IPS-18a (cell line): ENCODE data around the gene DDB1.

Experiments
- H3K27ac ChIP-seq: one replicate; pipeline ENCODE4 v1.5.1; 2013; ENCODE audit warnings: low read length
- H3K27me3 ChIP-seq: one replicate; pipeline ENCODE4 v1.6.1; 2013; ENCODE audit warnings: mild to moderate bottlenecking, low read length; ENCODE audit not compliant: control insufficient read depth, insufficient read depth
- H3K36me3 ChIP-seq: one replicate; pipeline ENCODE4 v1.6.1; 2013; ENCODE audit warnings: low read depth, low read length; ENCODE audit not compliant: control insufficient read depth
- H3K4me1 ChIP-seq: one replicate; pipeline ENCODE4 v1.6.1; 2013; ENCODE audit warnings: low read depth, low read length; ENCODE audit not compliant: control insufficient read depth
- H3K4me3 ChIP-seq: one replicate; pipeline ENCODE4 v1.5.1; 2013; ENCODE audit warnings: low read length
- H3K9ac ChIP-seq: one replicate; pipeline ENCODE4 v1.6.1; 2013; ENCODE audit warnings: mild to moderate bottlenecking, low read length, moderate library complexity
- H3K9me3 ChIP-seq: one replicate; pipeline ENCODE4 v1.6.1; 2013; ENCODE audit warnings: low read depth, low read length; ENCODE audit not compliant: control insufficient read depth

The DDB1 gene

DNA sequence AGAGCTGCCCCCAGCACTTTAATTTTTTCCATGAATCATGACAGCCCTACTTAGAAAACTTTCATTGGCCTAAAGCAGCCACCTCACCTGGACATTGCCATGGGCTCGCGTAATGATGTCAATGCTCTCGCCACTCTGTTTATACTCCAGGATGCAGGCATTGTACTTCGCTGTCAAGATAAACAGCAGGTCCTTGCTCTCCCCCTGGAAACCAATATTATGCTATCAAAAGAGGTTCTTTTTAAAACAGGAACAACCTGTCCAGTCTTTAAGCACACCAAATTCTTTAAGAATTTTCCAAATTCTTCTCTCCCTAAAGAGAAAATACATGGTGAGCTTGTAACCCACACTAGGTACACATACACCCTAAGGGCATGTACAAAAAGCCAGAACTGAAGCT is 3.0 kb downstream of the DDB1 start:
- H3K4me1 ChIP-seq, result peaks cover 9% of the 10 kb centered on the region
- H3K9me3 ChIP-seq, result no peaks in the 10 kb centered on the region
- H3K27ac ChIP-seq, result no peak overlapping the region
- H3K36me3 ChIP-seq, result peaks cover 52% of the 10 kb centered on the region
- no peak overlapping the region for H3K4me3 ChIP-seq
- H3K9ac ChIP-seq, result no peak overlapping the region
- no peaks in the 10 kb centered on the region for H3K27me3 ChIP-seq

GRCh38 chr11:61328351-61328750 is 4.6 kb downstream of the DDB1 start:
- Histone ChIP-seq H3K27ac (no peak overlapping the region), H3K4me3 (no peak overlapping the region)

DNA sequence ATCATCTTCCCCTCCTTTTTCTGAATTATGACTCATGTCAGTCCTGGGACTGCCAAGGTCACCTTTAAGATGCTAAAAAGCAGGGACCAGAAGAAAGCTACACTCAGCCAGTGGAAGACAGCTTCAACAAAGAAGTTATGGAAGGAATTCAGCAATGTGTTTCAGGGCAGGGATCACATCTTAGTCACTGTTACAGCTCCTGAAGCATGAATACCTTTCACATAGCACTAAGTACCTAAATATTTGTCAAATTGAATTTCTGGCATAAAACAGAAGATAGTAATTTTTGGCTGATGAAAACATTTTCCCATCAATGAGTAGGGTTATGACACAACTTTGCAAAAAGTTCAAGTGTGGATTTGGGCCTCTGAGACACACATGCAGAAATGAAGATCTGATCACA is 5.2 kb downstream of the DDB1 start:
- peaks cover 9% of the 10 kb centered on the region for H3K4me1 ChIP-seq
- no peaks in the 10 kb centered on the region for H3K9me3 ChIP-seq
- H3K27ac ChIP-seq, result no peak overlapping the region
- H3K36me3 ChIP-seq, result peaks cover 71% of the 10 kb centered on the region
- no peak overlapping the region for H3K9ac ChIP-seq
- H3K4me3 ChIP-seq, result no peak overlapping the region
- H3K27me3 ChIP-seq, result no peaks in the 10 kb centered on the region

More at GRCh38 chr11:61328351-61328750, 4.6 kb downstream of the DDB1 start:
- peaks cover 64% of the 10 kb centered on the region for H3K36me3 ChIP-seq
- H3K27me3 ChIP-seq, result no peaks in the 10 kb centered on the region
- H3K9ac ChIP-seq, result no peak overlapping the region
- peaks cover 9% of the 10 kb centered on the region for H3K4me1 ChIP-seq
- no peaks in the 10 kb centered on the region for H3K9me3 ChIP-seq

DNA sequence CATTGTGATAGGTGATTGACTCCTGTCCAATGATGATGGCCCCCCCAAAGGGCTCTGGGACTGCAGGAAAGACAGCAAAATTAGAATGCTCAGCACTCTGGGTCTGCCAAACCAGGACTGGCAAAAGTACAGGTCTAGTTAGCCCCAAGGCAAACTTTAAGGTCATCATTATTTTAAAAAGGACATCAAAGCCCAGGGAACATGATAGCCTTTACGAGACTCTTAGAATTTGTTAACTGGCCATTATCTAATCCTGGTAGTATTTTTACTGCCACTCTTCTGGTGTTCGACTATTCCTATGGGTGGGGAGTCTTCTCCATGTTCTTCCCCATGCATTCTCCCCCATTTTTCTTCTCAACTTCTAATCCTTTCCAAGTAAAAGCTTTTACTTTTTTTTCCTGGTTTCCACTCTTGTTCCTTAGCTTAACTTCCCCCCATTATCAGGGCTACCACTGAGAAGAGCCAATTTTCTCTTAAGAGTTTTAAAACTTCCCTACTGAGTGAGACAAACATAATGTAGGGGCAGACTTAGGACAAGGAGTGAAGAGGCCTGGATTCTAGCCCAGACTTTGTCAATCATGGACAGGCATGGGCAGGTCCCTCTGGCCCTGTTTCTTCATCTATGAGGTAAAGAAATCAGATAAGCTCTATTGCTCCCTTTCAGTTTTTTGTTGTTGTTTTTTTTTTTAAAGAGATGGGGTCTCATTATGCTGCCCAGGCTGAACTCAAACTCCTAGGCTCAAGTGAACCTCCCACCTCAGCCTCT is 7.1 kb downstream of the DDB1 start:
- Histone ChIP-seq H3K4me3 (no peak overlapping the region), H3K27me3 (no peaks in the 10 kb centered on the region), H3K9ac (no peak overlapping the region), H3K4me1 (no peaks in the 10 kb centered on the region), H3K36me3 (peaks cover 88% of the 10 kb centered on the region), H3K9me3 (no peaks in the 10 kb centered on the region), H3K27ac (no peak overlapping the region)

DNA sequence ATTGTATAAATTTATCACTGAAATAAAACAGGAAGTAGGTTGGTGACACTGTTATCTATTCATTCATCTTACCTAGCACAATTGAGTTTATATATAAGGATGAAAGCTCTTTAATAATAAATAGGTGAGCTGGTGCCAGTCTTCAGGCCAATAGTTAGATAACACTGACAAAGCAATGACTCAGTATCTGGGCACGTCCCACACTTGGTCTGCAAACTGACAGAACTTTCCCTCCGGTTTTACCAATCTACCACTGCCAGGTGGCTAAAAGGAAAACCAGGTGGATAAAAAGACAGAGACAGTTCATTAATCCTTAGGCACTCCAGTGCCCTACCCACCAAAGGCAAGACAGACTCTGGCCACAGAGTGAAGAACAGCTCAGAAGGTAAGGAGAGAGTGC is 17.6 kb downstream of the DDB1 start:
- peaks cover 79% of the 10 kb centered on the region for H3K36me3 ChIP-seq
- no peak overlapping the region for H3K9ac ChIP-seq
- H3K4me1 ChIP-seq, result no peaks in the 10 kb centered on the region
- no peaks in the 10 kb centered on the region for H3K9me3 ChIP-seq
- H3K27me3 ChIP-seq, result no peaks in the 10 kb centered on the region
- no peak overlapping the region for H3K4me3 ChIP-seq
- H3K27ac ChIP-seq, result no peak overlapping the region

- Histone ChIP-seq H3K9me3 (no peaks in the 10 kb centered on the region), H3K4me3 (no peak overlapping the region), H3K36me3 (peaks cover 93% of the 10 kb centered on the region), H3K9ac (no peak overlapping the region), H3K27me3 (no peaks in the 10 kb centered on the region), H3K27ac (no peak overlapping the region), H3K4me1 (no peaks in the 10 kb centered on the region)
Measured at GRCh38 chr11:61310749-61311148, 22.2 kb downstream of the DDB1 start.

GRCh38 chr11:61309739-61310138 is 23.2 kb downstream of the DDB1 start:
- no peak overlapping the region for H3K4me3 ChIP-seq
- H3K36me3 ChIP-seq, result peaks cover 97% of the 10 kb centered on the region
- no peak overlapping the region for H3K9ac ChIP-seq
- H3K27me3 ChIP-seq, result no peaks in the 10 kb centered on the region
- H3K9me3 ChIP-seq, result no peaks in the 10 kb centered on the region
- H3K4me1 ChIP-seq, result no peaks in the 10 kb centered on the region
- no peak overlapping the region for H3K27ac ChIP-seq

- Histone ChIP-seq H3K9ac (no peak overlapping the region), H3K9me3 (no peaks in the 10 kb centered on the region), H3K27ac (no peak overlapping the region), H3K4me1 (no peaks in the 10 kb centered on the region), H3K36me3 (peaks cover 95% of the 10 kb centered on the region), H3K27me3 (no peaks in the 10 kb centered on the region), H3K4me3 (no peak overlapping the region)
Measured at GRCh38 chr11:61309141-61309540, 23.8 kb downstream of the DDB1 start.

DNA sequence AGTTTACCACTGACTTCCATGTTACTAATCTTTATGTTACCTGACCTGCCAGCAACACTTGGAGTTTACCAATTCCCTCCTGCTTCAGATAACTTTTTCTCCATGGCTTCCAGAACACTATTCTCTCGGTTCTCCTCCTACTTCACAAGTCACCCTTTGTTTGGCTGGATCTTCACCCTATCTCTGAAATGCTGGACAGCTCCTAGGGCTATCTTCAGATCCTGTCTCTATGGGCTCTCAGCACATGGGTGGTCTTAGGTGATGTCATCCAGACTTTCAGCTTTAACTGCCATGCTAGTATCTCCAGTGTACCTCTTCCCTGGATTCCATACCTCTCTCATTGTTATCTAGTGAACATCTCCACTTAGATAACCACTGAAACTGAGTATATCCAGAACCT is 25.6 kb downstream of the DDB1 start:
- H3K36me3 ChIP-seq, result peaks cover 95% of the 10 kb centered on the region
- no peak overlapping the region for H3K4me3 ChIP-seq
- H3K27ac ChIP-seq, result no peak overlapping the region
- no peaks in the 10 kb centered on the region for H3K4me1 ChIP-seq
- H3K9me3 ChIP-seq, result no peaks in the 10 kb centered on the region
- no peak overlapping the region for H3K9ac ChIP-seq
- H3K27me3 ChIP-seq, result no peaks in the 10 kb centered on the region

DNA sequence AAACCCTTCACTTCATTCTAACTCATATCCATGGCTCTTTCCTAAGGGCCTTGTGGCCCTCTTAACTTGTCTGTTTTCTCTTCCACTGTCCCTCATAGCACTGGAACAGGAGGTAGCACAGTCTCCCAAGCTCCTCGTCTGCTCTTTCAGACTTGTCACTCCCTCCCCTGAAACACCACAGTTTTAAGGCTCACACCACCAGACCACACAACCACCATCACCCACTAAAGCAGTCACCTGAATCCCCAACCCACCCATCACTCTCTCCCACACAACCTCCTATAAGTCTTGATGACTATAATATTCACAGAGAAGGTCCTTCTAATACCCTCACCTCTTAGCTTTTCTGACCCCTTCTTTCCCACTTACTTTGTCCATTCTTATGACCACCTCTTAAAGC is 26.7 kb downstream of the DDB1 start:
- no peak overlapping the region for H3K27ac ChIP-seq
- H3K4me1 ChIP-seq, result no peaks in the 10 kb centered on the region
- no peak overlapping the region for H3K9ac ChIP-seq
- H3K27me3 ChIP-seq, result no peaks in the 10 kb centered on the region
- H3K36me3 ChIP-seq, result peaks cover 95% of the 10 kb centered on the region
- no peaks in the 10 kb centered on the region for H3K9me3 ChIP-seq
- no peak overlapping the region for H3K4me3 ChIP-seq

DNA sequence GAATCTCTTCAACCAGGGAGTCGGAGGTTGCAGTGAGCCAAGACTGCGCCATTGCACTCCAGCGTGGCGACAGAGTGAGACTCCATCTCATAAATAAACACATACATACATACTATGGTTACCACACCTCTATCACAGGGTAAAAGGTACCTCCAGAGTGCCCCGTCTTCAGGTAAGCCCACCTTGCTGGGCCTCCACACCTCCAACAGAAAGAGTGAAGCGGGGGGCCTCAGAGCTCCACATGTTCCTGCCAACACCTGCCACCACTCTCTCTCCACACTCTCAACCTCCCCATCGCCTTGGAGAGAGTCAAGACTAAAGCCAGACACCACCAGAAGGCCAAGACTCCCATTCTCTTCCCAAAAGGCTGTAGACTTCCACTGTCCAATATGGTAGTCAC is 27.5 kb downstream of the DDB1 start:
- Histone ChIP-seq H3K27me3 (no peaks in the 10 kb centered on the region), H3K36me3 (peaks cover 95% of the 10 kb centered on the region), H3K27ac (no peak overlapping the region), H3K9ac (no peak overlapping the region), H3K4me3 (no peak overlapping the region), H3K4me1 (no peaks in the 10 kb centered on the region), H3K9me3 (no peaks in the 10 kb centered on the region)

DNA sequence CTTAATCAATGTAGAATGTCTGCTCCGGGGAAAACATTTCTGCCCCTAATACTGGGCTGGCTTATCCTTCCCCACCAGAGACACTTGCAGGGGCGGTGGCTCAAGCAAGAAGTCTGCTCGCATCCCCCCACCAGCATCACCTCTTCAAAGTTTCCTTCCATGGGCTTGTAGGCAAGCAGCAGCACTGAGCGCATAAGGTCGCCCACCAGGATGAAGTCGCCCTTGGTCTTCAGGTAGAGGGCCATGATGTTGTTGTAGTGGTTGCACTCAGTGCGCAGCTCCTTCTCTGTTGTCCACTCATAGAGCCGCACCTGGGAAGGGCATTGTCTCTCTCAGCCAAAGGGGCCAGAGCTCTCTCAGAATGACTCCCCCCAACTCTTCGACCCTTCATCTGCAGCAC is 29.2 kb downstream of the DDB1 start:
- no peak overlapping the region for H3K9ac ChIP-seq
- peaks cover 95% of the 10 kb centered on the region for H3K36me3 ChIP-seq
- no peaks in the 10 kb centered on the region for H3K9me3 ChIP-seq
- H3K27me3 ChIP-seq, result no peaks in the 10 kb centered on the region
- no peak overlapping the region for H3K4me3 ChIP-seq
- no peaks in the 10 kb centered on the region for H3K4me1 ChIP-seq
- H3K27ac ChIP-seq, result no peak overlapping the region
